H1 (cell line): ENCODE measurements around the gene BMF.

ENCODE experiments used
- RFX5 ChIP-seq: IDR thresholded peaks from 2 replicates; pipeline ENCODE4 v1.6.1; 2011; ENCODE audit warnings: low read depth, low read length, improper control_type of control experiment, borderline replicate concordance
- SIX5 ChIP-seq: IDR thresholded peaks from 2 replicates; pipeline ENCODE4 v1.6.1; 2011; ENCODE audit warnings: mild to moderate bottlenecking, low read depth, low read length
- TF ChIP-seq, protein P1 (sequence below), 3 experiments: IDR thresholded peaks; 1 replicate in 2 of 3; 2 replicates in 1 of 3; pipeline versions ENCODE4 v1.5.1 to v1.6.1; 2011; ENCODE audit warnings: low read length in 3 of 3, mild to moderate bottlenecking in 3 of 3, inconsistent platforms in 2 of 3, low read depth in 1 of 3, moderate library complexity in 1 of 3; ENCODE audit not compliant: insufficient read depth in 1 of 3; ENCODE audit errors: control extremely low read depth in 1 of 3

DNA sequence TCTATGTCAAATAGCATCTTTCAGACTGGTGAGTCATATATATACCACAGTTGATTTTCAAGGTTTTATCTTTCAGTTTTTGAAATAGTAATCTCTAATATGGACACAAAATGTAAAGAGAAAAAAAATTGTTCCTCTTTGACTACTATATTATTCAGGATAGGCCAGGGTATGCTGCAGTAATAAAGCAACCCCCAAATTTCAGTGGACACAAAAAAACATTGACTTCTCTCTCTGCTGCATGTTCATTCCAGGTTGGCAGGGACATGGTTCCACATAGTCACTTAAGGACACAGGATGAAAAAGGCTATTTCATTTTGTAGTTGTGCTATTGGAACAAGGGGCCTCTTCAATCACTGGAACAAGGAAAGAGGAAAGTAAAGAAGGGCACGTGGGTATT lies 28.6 kb downstream of the BMF start:
- TF ChIP-seq, protein P1, sequence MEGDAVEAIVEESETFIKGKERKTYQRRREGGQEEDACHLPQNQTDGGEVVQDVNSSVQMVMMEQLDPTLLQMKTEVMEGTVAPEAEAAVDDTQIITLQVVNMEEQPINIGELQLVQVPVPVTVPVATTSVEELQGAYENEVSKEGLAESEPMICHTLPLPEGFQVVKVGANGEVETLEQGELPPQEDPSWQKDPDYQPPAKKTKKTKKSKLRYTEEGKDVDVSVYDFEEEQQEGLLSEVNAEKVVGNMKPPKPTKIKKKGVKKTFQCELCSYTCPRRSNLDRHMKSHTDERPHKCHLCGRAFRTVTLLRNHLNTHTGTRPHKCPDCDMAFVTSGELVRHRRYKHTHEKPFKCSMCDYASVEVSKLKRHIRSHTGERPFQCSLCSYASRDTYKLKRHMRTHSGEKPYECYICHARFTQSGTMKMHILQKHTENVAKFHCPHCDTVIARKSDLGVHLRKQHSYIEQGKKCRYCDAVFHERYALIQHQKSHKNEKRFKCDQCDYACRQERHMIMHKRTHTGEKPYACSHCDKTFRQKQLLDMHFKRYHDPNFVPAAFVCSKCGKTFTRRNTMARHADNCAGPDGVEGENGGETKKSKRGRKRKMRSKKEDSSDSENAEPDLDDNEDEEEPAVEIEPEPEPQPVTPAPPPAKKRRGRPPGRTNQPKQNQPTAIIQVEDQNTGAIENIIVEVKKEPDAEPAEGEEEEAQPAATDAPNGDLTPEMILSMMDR (IDR thresholded peaks at IDR 0.05; ENCODE audit: control extremely low read depth in 1 of 3, insufficient read depth in 1 of 3, low read depth in 1 of 3, low read length in 3 of 3), result no peak
- TF ChIP-seq SIX5 (no peak), RFX5 (no peak)
